ENCODE data around the gene HIRA. TPM values are rescaled to one million over a fixed set of nuclear protein-coding genes. Genes with fewer than 3 reads are reported as not detected.

HIRA gene
- total and polyA plus RNA-seq, 9 of the 15 experiments (the other 6 are each of a cell fraction or from before 2014, with no cell fraction given) = 0.96 to 132 (median 58.4) TPM

DNA sequence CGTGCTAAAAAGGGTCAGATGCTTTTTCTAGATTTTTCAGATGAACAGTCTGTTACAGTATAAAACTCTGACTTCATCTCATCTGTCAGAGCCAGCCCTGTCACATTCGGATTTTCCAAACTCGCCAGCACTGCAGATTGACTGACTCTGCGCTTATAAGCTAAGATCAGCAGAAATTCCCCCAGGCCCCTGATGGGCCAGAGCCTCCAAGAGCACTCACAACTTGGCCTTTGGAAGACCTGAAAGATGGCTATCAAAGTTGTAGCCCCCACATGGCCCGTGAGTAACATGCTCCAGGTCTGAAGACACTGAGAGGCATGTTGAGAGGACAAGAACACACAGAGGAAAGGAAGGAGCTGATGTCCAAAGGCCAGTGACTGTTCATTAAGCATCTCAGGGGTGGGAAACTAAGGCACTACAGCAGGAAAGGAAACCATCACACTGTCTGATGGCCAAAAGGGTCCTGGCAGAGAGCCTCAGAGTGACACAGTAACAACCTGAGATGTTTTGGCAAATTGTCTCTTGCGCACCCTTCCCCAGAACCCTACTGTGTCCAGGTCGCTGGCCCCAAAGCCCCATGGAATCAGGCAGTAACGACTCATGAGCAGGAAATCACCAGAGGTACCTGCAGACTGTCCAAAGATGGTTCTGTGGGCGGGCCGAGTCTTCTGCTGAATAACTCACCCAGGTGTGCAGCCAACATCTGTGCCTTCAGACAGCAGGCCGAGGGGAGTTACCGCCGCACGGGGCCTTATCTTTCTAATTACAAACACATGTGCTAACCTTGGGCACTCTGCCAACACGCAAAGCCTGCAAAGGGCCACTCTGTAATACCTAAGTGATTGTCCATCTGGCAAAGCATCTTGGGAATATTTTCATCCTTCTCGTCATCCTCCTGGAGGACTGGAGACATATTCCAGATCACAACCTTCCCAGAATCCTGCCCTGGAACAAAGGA lies 23.6 kb downstream of the HIRA start (continued):
- TF ChIP-seq, protein P1, sequence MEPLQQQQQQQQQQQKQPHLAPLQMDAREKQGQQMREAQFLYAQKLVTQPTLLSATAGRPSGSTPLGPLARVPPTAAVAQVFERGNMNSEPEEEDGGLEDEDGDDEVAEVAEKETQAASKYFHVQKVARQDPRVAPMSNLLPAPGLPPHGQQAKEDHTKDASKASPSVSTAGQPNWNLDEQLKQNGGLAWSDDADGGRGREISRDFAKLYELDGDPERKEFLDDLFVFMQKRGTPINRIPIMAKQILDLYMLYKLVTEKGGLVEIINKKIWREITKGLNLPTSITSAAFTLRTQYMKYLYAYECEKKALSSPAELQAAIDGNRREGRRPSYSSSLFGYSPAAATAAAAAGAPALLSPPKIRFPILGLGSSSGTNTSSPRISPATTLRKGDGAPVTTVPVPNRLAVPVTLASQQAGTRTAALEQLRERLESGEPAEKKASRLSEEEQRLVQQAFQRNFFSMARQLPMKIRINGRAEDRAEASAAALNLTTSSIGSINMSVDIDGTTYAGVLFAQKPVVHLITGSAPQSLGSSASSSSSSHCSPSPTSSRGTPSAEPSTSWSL (CRISPR knock-in tag; IDR thresholded peaks at IDR 0.05; ENCODE audit: borderline replicate concordance) = no peak
- TF ChIP-seq ZFP1 (CRISPR knock-in tag; IDR thresholded peaks at IDR 0.05) = no peak
- peak; percentile 97 for TF ChIP-seq PML (IDR thresholded peaks at IDR 0.05; ENCODE audit: low read length)
- TF ChIP-seq, protein P2, sequence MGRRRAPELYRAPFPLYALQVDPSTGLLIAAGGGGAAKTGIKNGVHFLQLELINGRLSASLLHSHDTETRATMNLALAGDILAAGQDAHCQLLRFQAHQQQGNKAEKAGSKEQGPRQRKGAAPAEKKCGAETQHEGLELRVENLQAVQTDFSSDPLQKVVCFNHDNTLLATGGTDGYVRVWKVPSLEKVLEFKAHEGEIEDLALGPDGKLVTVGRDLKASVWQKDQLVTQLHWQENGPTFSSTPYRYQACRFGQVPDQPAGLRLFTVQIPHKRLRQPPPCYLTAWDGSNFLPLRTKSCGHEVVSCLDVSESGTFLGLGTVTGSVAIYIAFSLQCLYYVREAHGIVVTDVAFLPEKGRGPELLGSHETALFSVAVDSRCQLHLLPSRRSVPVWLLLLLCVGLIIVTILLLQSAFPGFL (CRISPR knock-in tag; IDR thresholded peaks at IDR 0.05) = no peak
- no peak for TF ChIP-seq ZNF165 (CRISPR knock-in tag; IDR thresholded peaks at IDR 0.05; ENCODE audit: borderline replicate concordance)
- peak; percentile 91 for TF ChIP-seq EP300 (IDR thresholded peaks at IDR 0.05; ENCODE audit: low read length)
- TF ChIP-seq RBM34 (IDR thresholded peaks at IDR 0.05; ENCODE audit: borderline replicate concordance, insufficient read depth, low read length) = no peak
- 0 out of 2 replicates have a peak, but pooled peaks have one; percentile 37 for TF ChIP-seq ZNF354B (CRISPR knock-in tag; IDR thresholded peaks at IDR 0.05)
- TF ChIP-seq FOXM1 (IDR thresholded peaks at IDR 0.05; ENCODE audit: low read depth) = peak; percentile 69; the same call in 1 of the 2 replicates
- TF ChIP-seq FOXM1 (CRISPR knock-in tag; IDR thresholded peaks at IDR 0.05; ENCODE audit: low read depth) = no peak
- no peak for TF ChIP-seq NR3C1 (CRISPR knock-in tag; IDR thresholded peaks at IDR 0.05)
- TF ChIP-seq MCM7 (IDR thresholded peaks at IDR 0.05) = no peak
- no peak for TF ChIP-seq LCOR (CRISPR knock-in tag; IDR thresholded peaks at IDR 0.05)
- TF ChIP-seq ZBTB7A (IDR thresholded peaks at IDR 0.05; ENCODE audit: borderline replicate concordance, control insufficient read depth, low read depth, low read length) = no peak
- TF ChIP-seq PHF20 (IDR thresholded peaks at IDR 0.05; ENCODE audit: partially characterized antibody) = no peak
- TF ChIP-seq SAFB2 (IDR thresholded peaks at IDR 0.05; ENCODE audit: borderline replicate concordance, low read depth, low read length, severe bottlenecking) = no peak
- TF ChIP-seq, protein P3, sequence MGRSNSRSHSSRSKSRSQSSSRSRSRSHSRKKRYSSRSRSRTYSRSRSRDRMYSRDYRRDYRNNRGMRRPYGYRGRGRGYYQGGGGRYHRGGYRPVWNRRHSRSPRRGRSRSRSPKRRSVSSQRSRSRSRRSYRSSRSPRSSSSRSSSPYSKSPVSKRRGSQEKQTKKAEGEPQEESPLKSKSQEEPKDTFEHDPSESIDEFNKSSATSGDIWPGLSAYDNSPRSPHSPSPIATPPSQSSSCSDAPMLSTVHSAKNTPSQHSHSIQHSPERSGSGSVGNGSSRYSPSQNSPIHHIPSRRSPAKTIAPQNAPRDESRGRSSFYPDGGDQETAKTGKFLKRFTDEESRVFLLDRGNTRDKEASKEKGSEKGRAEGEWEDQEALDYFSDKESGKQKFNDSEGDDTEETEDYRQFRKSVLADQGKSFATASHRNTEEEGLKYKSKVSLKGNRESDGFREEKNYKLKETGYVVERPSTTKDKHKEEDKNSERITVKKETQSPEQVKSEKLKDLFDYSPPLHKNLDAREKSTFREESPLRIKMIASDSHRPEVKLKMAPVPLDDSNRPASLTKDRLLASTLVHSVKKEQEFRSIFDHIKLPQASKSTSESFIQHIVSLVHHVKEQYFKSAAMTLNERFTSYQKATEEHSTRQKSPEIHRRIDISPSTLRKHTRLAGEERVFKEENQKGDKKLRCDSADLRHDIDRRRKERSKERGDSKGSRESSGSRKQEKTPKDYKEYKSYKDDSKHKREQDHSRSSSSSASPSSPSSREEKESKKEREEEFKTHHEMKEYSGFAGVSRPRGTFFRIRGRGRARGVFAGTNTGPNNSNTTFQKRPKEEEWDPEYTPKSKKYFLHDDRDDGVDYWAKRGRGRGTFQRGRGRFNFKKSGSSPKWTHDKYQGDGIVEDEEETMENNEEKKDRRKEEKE (IDR thresholded peaks at IDR 0.05; ENCODE audit: borderline replicate concordance in 1 of 2, control insufficient read depth in 1 of 2, low read depth in 2 of 2, low read length in 1 of 2) = no peak
- no peak for TF ChIP-seq ZBTB1 (CRISPR knock-in tag; IDR thresholded peaks at IDR 0.05; ENCODE audit: borderline replicate concordance, low read depth)
- no peak for TF ChIP-seq ZNF717 (CRISPR knock-in tag; IDR thresholded peaks at IDR 0.05)
- no peak for TF ChIP-seq OTX1 (CRISPR knock-in tag; IDR thresholded peaks at IDR 0.05)
- no peak for TF ChIP-seq ZNF121 (CRISPR knock-in tag; conservative IDR thresholded peaks at IDR 0.05)
- TF ChIP-seq BCOR (IDR thresholded peaks at IDR 0.05) = peak; percentile 66
- TF ChIP-seq FOSL1 (tag; conservative IDR thresholded peaks at IDR 0.05) = no peak; the same call in 1 of the 2 replicates
- TF ChIP-seq RBM15 (IDR thresholded peaks at IDR 0.05; ENCODE audit: insufficient read depth, low read length) = no peak
